ENCODE measurements around the gene TNS3.
A peak's percentile ranks its signal among the peaks of the same experiment; 100 is the strongest.

TNS3 gene

DNA sequence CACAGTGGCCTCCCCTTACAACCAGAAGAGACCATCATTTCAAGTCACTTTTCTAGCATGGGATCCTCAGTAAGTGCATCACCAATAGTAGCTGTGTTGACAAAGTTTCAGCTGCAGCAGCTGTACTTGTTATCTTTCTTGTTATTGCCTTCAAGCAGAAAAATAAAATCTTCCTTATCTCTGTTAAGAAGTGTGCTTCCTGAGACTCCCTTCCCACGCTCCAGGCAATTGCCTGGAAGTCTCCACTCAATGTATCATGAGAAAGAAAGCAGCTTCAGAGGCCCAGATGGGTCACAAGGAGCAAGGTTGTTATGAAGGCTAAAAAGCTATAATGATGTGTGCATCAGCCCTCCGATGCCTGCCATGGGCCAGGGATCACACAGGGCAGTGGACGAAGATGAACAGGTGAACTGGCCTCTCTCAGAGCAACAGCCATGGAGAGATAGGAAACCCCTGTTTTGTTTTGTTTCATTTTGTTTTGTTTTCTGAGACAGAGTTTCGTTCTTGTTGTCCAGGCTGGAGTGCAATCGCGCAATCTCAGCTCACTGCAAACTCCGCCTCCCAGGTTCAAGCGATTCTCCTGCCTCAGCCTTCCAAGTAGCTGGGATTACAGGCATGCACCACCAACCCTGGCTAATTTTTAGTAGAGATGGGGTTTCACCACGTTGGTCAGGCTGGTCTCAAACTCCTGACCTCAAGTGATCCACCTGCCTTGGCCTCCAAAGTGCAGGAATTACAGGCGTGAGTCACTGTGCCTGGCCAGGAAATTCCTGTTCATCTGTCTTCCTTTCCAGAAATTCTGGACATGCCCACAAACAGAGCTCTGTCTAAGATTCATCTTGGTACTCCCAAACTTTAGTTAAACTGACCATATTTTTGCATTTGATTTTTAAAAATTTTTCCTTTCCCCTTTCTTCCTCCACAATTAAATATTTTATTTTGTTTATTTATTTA lies 340.5 kb downstream of the TNS3 start:
- peak; percentile 76 for FAIRE-seq
- DNase-seq (ENCODE audit: low spot score): peak; percentile 27

DNA sequence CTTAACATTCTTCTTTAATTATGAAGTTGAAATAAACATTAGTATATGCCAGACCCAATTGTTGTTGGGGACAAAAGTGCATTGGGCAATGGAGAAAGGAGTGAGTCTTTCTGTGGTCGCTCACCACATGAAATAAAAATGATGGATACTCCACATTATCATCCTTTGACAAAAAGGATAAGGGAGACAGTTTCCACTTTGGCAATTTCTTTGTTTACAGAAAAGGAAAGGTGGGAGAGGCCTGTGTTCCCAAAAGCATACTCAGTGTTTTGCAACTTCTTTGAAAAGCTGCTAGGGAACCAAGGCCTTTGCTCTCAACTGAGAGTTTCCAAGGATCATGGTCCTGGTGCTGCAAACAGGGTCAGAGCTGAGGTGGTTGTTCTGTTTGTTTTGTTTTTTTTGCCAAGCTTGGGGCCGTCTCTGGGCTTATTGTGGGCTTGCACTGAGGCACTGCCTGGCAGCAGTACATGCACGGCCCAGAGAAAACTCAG lies 341.9 kb downstream of the TNS3 start:
- FAIRE-seq (no peak), DNase-seq (ENCODE audit: low spot score) (no peak)

DNA sequence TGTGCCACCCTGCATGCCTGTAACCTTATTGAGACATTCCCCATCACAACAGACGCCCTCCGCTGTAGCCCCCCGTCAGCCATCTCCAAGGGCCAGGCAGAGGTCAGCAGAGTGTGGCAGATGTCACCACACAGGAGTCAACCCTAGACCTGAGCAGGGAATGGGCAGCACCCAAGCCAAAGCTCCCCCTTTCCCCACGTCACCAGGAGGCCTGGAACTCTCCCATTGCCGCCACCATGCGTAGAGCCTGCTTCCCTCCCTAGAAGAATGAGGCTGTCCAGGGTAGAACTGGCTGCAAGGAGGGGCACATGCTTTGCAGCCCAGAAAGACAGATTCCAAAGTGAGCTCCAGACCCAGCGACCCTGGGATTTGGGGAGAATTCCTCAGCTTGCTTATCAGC lies 342.9 kb downstream of the TNS3 start:
- DNase-seq (ENCODE audit: low spot score) (no peak), FAIRE-seq (no peak)

DNA sequence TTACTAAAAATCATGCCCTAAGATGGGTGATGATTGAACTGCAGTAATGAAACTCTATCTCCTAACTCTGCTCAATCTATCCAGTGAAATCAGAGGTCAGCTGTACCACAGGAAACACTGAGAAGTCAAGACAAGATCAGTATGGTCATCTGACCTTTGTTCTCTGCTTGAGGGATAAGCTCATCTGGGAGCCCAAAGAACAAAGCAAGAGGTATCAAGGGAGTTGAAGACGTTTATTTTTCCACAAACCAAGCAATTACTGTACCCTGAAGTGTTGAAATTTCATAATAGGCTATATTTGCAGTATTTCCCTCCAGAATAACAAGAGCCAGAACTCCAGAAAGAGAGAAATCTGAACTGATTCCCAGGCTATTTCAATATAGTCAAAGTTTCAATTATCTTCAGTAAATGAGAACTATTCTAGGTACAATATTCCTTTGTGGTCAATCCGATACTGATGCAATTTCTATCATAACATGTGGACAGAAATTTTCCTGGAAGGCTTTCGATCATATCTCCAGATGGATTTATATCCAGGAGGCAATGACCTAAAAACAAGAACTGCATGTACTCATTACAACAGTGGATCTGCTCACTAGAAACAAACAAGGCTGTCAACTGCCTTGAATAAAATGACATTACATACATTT lies 345.3 kb downstream of the TNS3 start:
- DNase-seq (ENCODE audit: low spot score) (no peak), FAIRE-seq (no peak)

DNA sequence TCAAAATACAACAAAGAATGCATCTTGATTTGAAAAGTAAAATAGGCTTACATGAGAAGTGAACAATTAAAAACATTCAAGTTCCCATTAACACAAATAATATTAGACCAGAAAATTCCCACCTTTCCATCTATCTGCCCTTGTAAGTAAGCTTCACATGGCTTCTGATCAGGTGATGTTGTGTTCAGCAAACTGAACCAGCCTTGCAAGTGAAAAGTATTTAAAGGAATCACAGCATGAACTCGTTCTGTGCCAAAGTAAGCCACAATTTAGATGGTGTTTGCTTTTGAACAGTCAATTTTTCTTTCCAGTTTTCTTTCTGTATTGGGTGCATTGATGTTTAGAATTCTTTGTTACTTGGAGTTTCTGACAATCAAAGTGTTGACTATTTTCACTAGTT lies 347.9 kb downstream of the TNS3 start:
- no peak for DNase-seq (ENCODE audit: low spot score)
- no peak for FAIRE-seq

DNA sequence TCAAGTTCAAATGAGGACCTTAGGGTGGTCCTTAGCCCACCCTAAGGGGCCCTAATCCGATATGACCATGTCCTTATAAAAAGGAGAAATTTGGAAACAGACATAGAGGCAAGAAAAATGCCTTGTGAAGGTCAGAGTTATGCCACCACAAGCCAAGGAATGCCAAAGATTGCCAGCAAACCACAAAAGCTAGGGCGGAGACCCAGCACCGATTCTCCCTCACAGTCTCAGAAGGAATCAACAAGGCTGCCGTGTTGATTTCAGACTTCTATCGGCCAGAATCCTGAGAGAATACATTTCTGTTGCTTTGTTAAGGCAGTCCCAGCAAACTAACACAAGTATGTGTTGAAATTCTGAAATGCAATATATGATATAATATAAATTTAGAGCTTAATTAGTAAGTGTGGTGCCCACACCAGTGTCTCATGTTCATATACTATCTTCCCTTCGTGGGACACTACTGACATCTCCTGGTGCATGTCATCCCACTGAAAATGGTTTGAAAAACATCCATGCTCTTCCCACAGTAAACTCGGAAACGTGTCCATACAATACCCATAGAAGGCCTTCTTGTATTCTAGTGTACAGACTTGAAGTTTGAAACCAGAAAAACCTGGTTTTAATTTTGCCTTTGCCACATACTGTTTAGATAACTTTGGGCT lies 349.0 kb downstream of the TNS3 start:
- peak; percentile 57 for FAIRE-seq

DNA sequence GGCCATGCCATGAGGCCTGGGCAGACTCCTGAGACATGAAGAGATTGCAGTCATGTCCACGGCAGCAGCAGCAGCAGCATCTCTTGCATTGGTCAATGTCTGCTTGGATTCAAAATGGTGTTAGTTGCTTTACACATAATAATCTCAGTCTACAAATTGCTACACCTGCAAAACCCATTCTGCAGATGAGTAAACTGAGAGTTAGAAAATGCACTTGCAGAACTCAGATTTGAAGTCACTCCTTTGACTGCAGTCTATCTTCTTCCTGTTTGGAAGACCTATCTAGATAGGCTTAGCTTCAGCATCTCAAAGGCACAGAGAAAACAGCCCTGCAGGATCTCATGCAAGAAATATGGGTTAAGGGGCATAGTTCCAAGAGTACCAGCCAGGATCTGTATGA lies 350.3 kb downstream of the TNS3 start:
- DNase-seq (ENCODE audit: low spot score): no peak
- no peak for FAIRE-seq

More for the DNA sequence above, 349.0 kb downstream of the TNS3 start:
- DNase-seq (ENCODE audit: low spot score): peak; percentile 42

DNA sequence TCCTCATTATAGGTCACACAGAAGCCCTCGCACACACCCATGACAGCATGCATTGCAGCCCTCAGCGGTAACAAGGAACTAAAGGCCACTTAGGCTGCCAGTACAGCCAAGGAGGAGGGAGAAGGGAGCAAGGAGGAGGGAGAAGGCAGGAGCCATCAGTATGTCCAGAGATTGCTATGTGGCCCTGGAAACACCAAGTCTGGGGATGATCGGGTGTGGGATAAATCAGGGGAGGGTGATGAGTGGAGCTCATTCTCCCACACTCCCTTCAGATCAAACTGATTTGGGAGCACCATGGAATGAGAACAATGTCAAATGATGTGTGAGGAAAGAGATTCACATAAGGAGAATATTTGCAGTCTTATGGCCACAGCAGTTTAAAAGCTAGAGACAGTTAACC lies 350.9 kb downstream of the TNS3 start:
- no peak for FAIRE-seq
- DNase-seq (ENCODE audit: low spot score): no peak

DNA sequence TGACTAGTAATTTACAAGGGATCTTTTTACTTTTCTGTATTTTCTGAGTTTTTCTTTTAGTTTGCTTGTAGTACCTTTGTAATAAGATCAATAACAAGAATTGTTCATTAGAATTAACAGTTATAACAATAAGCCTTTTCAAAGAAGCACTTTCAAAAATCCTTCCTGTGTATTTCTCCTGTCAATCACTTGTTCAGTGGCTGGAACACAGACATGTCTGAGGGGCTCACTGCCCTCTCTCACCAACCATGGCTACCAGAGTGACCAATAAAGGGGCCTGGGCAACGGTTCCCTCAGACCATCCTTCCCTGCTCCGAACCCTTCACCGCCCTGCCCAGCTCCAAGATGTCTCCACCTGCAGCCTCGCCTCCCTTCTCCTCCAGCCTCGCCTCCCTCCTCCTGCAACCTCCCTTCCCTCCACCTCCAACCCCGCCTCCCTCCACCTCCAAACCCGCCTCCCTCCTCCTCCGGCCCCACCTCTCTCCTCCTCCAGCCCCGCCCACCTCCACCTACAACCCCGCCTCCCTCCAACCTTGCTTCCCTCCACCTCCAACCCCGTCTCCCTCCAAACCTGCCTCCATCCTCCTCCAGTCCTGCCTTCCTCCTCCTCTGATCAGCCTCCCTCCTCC lies 353.4 kb downstream of the TNS3 start:
- DNase-seq (ENCODE audit: low spot score): no peak
- no peak for FAIRE-seq

DNA sequence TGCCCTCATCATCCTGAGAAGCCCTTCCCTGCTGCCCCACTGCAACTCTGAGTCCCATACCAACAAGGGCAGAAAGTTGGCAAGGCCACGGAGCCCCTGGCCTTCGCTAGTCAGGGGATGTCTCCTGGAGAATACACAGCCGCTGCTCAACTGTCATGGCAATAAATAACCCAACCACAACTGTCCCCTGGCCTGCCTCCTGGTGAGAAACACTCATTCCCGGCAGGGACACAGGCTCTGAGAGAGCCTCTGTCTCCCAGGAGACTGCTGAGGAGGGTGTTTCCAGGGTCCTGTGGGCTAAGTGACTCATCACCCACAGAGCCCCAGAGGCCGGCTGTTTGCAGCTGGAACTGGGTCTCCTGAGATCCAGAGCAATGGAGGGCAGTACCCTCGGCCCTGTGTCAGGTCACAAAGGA lies 354.1 kb downstream of the TNS3 start:
- DNase-seq (ENCODE audit: low spot score) (peak; percentile 98), FAIRE-seq (peak; percentile 99)

DNA sequence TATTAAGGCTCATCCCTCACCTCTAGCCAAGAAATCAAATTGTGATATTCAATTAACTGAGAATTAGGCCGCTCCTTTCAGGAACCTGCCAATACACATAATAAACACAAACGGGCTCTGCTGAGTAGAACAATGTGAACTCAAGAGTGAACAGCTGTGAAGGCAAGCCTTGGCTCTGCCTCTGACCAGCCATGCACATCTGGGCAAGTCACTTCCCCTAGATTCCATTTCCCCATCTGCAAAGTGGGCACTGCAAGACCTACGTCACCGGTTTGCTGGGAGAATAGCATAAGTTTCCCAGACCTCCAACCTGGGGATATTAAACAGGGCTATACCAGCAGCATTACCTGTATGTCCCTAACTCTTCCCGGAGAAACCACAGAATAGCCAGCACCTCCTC lies 355.2 kb downstream of the TNS3 start:
- DNase-seq (ENCODE audit: low spot score): no peak
- FAIRE-seq: no peak

DNA sequence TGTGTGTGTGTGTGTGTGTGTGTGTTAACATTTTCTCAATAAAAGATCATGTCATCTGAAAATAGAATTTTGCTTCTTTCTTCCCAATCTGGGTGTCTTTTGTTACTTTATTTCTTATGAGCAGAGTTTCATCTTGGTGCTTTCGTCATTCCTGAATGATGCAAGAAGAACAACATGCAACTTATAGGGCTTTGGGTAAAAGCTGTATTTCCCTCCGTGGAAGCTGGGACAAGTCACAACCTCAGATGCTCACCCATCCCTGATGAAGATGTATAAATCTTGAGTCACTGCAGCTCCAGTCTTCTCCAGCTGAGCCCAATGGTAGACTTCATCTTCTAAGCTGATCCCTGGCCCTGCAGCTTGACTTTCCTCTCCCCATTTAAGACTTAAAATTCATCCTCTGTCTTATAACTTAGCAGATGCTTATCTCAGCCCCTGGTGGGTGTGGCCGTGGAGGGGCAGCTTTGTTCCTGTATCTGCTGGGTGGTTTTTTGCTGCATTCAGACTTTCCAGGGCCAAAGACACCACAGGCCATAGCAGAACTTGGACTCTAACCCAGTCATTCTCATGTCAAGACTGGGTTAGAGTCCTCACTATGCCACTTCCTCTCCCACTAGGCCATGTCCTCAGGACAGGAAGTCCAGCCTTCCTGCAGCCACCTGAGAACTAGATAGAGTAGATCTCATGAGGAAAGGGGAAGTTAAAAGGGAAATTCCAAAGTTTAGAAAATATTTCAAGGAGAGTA lies 356.4 kb downstream of the TNS3 start:
- DNase-seq (ENCODE audit: low spot score) (no peak), FAIRE-seq (no peak)

Measured in RCC 7860 (cell line).